DMS53 (cell line): ENCODE measurements around the gene ARHGAP44.
A peak's percentile ranks its signal among the peaks of the same experiment; 100 is the strongest.

Source experiments
- DNase-seq: peaks from one replicate; lab custom pipeline; 2025; lab: John Stamatoyannopoulos, UW

The ARHGAP44 gene

GRCh38 chr17:13024526-13025257 lies 235.4 kb downstream of the ARHGAP44 start:
- DNase-seq, result peak; percentile 52

GRCh38 chr17:13025258-13025627 lies 235.9 kb downstream of the ARHGAP44 start:
- DNase-seq, result no peak

- no peak for DNase-seq
Observed at GRCh38 chr17:13025687-13026086, 236.4 kb downstream of the ARHGAP44 start.

GRCh38 chr17:13027246-13027645 lies 237.9 kb downstream of the ARHGAP44 start:
- no peak for DNase-seq

GRCh38 chr17:13029340-13029739 lies 240.0 kb downstream of the ARHGAP44 start:
- no peak for DNase-seq

GRCh38 chr17:13030056-13030455 lies 240.8 kb downstream of the ARHGAP44 start:
- DNase-seq, result no peak

GRCh38 chr17:13030459-13031300 lies 241.4 kb downstream of the ARHGAP44 start:
- DNase-seq, result peak; percentile 7

- DNase-seq, result peak; percentile 36
Observed at GRCh38 chr17:13031718-13032350, 242.5 kb downstream of the ARHGAP44 start.

GRCh38 chr17:13035420-13035819 lies 246.1 kb downstream of the ARHGAP44 start:
- no peak for DNase-seq

- DNase-seq, result no peak
Observed at GRCh38 chr17:13036751-13037150, 247.5 kb downstream of the ARHGAP44 start.

GRCh38 chr17:13038931-13039665 lies 249.8 kb downstream of the ARHGAP44 start:
- no peak for DNase-seq
